ENCODE measurements around the gene SNAP25. TPM values are rescaled to one million over a fixed set of nuclear protein-coding genes. Genes with fewer than 3 reads are reported as not detected.

SNAP25 gene
- under 0.01 TPM in 1 of 2 replicates, not detected in the other for total RNA-seq

GRCh38 chr20:10218536-10219451 lies at the start of gene SNAP25:
Gene SNAP25, plus strand, starts transcription at chr20:10218830. Its CDS starts 56,662 bp downstream, at chr20:10275492.
- DNase-seq (ENCODE audit: low read depth in 2 of 2) = peak; percentile 14 to 69

GRCh38 chr20:10169752-10170151 lies 48.9 kb upstream of the SNAP25 start:
- no peak for DNase-seq (ENCODE audit: low read depth in 2 of 2)

- DNase-seq (ENCODE audit: low read depth in 2 of 2) = no peak
Measured at GRCh38 chr20:10170261-10170660, 48.4 kb upstream of the SNAP25 start.

- DNase-seq (ENCODE audit: low read depth in 2 of 2) = peak in 1 of 2 donors; percentile 44
Measured at GRCh38 chr20:10171864-10172751, 46.5 kb upstream of the SNAP25 start.

GRCh38 chr20:10172998-10173655 lies 45.5 kb upstream of the SNAP25 start:
- DNase-seq (ENCODE audit: low read depth in 2 of 2) = no peak

GRCh38 chr20:10174400-10174799 lies 44.2 kb upstream of the SNAP25 start:
- no peak for DNase-seq (ENCODE audit: low read depth in 2 of 2)

- no peak for DNase-seq (ENCODE audit: low read depth in 2 of 2)
Measured at GRCh38 chr20:10177326-10177725, 41.3 kb upstream of the SNAP25 start.

GRCh38 chr20:10178091-10178490 lies 40.5 kb upstream of the SNAP25 start:
- no peak for DNase-seq (ENCODE audit: low read depth in 2 of 2)

- no peak for DNase-seq (ENCODE audit: low read depth in 2 of 2)
Measured at GRCh38 chr20:10178727-10179313, 39.8 kb upstream of the SNAP25 start.

GRCh38 chr20:10179574-10180298 lies 38.9 kb upstream of the SNAP25 start:
- peak in 1 of 2 donors; percentile 4 for DNase-seq (ENCODE audit: low read depth in 2 of 2)

- no peak for DNase-seq (ENCODE audit: low read depth in 2 of 2)
Measured at GRCh38 chr20:10180651-10181235, 37.9 kb upstream of the SNAP25 start.

GRCh38 chr20:10185741-10186558 lies 32.7 kb upstream of the SNAP25 start:
- DNase-seq (ENCODE audit: low read depth in 2 of 2) = peak in 1 of 2 donors; percentile 17

GRCh38 chr20:10190456-10190855 lies 28.2 kb upstream of the SNAP25 start:
- DNase-seq (ENCODE audit: low read depth in 2 of 2) = no peak

- DNase-seq (ENCODE audit: low read depth in 2 of 2) = no peak
Measured at GRCh38 chr20:10192171-10192570, 26.5 kb upstream of the SNAP25 start.

GRCh38 chr20:10194166-10194565 lies 24.5 kb upstream of the SNAP25 start:
- DNase-seq (ENCODE audit: low read depth in 2 of 2) = no peak

- no peak for DNase-seq (ENCODE audit: low read depth in 2 of 2)
Measured at GRCh38 chr20:10200330-10200729, 18.3 kb upstream of the SNAP25 start.

GRCh38 chr20:10201321-10201870 lies 17.2 kb upstream of the SNAP25 start:
- no peak for DNase-seq (ENCODE audit: low read depth in 2 of 2)

GRCh38 chr20:10209091-10209490 lies 9.5 kb upstream of the SNAP25 start:
- DNase-seq (ENCODE audit: low read depth in 2 of 2) = no peak

GRCh38 chr20:10213526-10213925 lies 5.1 kb upstream of the SNAP25 start:
- no peak for DNase-seq (ENCODE audit: low read depth in 2 of 2)

Data from dermis microvascular lymphatic vessel endothelial cell (primary cell).